SK-MEL-5 (cell line): ENCODE data around the gene KCNJ4. TPM values are rescaled to one million over a fixed set of nuclear protein-coding genes. Genes with fewer than 3 reads are reported as not detected.
"Not testable (repeated sequence)": the region's sequence is repeated elsewhere in the genome, so short reads cannot be mapped to it uniquely, and the experiment has no call there.

Experiments used
- DNase-seq: peaks from one replicate; pipeline ENCODE4 v3.0.0-alpha.2; 2016; ENCODE audit warnings: low read depth, low spot score
- in situ Hi-C: cut with HindIII; loops from 2 replicates; pipeline ENCODE4 v1.10.0; 2016; ENCODE audit warnings: low sequenced_read_pairs, high pct_unique_total_duplicates, low pct_unique_long_range_greater_than_20kb
- total RNA-seq: library from RNA; depleted of rRNA; stranded (reverse); fragments of >200 nt; shearing (Covaris generic); gene quantifications from 2 replicates; pipeline ENCODE4 v1.2.3, GENCODE V29; 2014

KCNJ4 gene
- total RNA-seq, 1 experiment from 2014 or later, result 0.29 TPM

GRCh38 chr22:38423512-38424503, 31.2 kb downstream of the KCNJ4 start:
- no peak for DNase-seq
- in situ Hi-C loops, result no loop called here

- no peak for DNase-seq
These were observed 32.1 kb downstream of the KCNJ4 start for GRCh38 chr22:38422611-38423511.

GRCh38 chr22:38420734-38421133, 34.3 kb downstream of the KCNJ4 start:
- DNase-seq, result no peak
- in situ Hi-C loops, result no loop called here

More at GRCh38 chr22:38422611-38423511, 32.1 kb downstream of the KCNJ4 start:
- in situ Hi-C loops, result no loop called here

- DNase-seq, result no peak
- in situ Hi-C loops, result no loop called here
These were observed 35.2 kb downstream of the KCNJ4 start for GRCh38 chr22:38419858-38420160.

- in situ Hi-C loops, result no loop called here
These were observed 35.7 kb downstream of the KCNJ4 start for GRCh38 chr22:38419121-38419857.

GRCh38 chr22:38418589-38418988, 36.4 kb downstream of the KCNJ4 start:
- in situ Hi-C loops, result no loop called here
- DNase-seq, result no peak

More at GRCh38 chr22:38419121-38419857, 35.7 kb downstream of the KCNJ4 start:
- no peak for DNase-seq

GRCh38 chr22:38417252-38418060, 37.5 kb downstream of the KCNJ4 start:
- in situ Hi-C loops, result no loop called here
- no peak for DNase-seq

- in situ Hi-C loops, result no loop called here
- no peak for DNase-seq
These were observed 38.3 kb downstream of the KCNJ4 start for GRCh38 chr22:38416621-38417251.

- in situ Hi-C loops, result no loop called here
- no peak for DNase-seq
These were observed 39.3 kb downstream of the KCNJ4 start for GRCh38 chr22:38415561-38416321.

- no peak for DNase-seq
- in situ Hi-C loops, result no loop called here
These were observed 40.0 kb downstream of the KCNJ4 start for GRCh38 chr22:38415046-38415445.

GRCh38 chr22:38414009-38414395, 41.0 kb downstream of the KCNJ4 start:
- DNase-seq, result no peak
- in situ Hi-C loops, result no loop called here

GRCh38 chr22:38413085-38414008, 41.7 kb downstream of the KCNJ4 start:
- DNase-seq, result no peak
- in situ Hi-C loops, result no loop called here

- in situ Hi-C loops, result no loop called here
- peak; percentile 9 for DNase-seq
These were observed 42.4 kb downstream of the KCNJ4 start for GRCh38 chr22:38412435-38413084.

GRCh38 chr22:38411016-38411415, 44.0 kb downstream of the KCNJ4 start:
- in situ Hi-C loops, result no loop called here
- DNase-seq, result no peak

GRCh38 chr22:38409916-38410315, 45.1 kb downstream of the KCNJ4 start:
- in situ Hi-C loops, DNase-seq: not testable (repeated sequence)
